NCI-H526 (cell line): ENCODE measurements around the gene MCHR1.
"Not testable (repeated sequence)": the region's sequence is repeated elsewhere in the genome, so short reads cannot be mapped to it uniquely, and the experiment has no call there.

Experiments used
- DNase-seq, 2 experiments: peaks; one replicate each; lab custom pipeline; 2025; lab: John Stamatoyannopoulos, UW

MCHR1 gene

DNA sequence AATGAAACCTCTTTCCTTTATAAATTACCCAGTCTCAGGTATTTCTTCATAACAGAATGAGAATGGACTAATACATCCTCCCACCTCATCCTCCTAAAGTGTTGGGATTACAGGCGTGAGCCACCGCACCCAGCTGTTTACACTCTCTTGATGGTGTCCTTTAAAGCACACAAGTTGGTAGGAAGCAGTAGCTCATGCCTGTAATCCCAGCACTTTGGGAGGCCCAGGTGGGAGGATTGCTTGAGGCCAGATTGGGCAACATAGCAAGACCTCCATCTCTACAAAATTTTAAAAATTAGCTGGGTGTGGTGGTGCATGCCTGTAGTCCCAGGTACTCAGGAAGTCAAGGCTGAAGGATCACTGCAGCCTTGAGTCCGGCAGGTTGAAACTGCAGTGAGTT, 23.3 kb upstream of the MCHR1 start:
- DNase-seq = not testable (repeated sequence)

DNA sequence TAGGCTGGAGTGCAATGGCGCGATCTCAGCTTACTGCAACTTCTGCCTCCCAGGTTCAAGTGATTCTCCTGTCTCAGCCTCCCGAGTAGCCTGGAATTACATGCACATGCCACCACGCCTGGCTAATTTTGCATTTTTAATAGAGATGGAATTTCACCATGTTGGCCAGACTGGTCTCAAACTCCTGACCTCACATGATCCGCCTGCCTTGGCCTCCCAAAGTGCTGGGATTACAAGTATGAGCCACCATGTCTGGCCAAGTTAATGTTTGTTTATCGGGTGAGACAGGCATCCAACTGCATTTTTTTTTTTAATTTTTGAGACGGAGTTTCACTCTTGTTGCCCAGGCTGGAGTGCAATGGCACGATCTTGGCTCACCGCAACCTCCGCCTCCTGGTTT, 22.6 kb upstream of the MCHR1 start:
- DNase-seq = not testable (repeated sequence)

DNA sequence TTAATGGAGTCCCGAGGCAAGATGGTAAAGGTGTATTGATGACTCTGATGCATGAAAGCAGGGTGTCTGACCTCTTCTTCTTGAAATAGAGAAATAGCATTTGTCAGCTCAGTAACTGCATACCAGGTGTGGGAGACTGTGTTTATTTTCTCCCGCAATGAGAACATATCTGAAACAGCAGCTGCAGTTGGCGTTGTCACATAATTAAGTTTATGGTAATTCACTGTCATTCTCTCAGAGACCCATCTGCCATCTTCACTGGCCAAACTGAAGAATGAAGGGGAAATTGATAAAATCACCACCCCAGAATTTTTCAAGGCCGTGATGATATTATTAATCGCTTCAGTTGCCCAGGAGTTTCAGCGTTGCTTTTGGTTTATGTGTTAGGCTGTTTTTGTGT, 20.1 kb upstream of the MCHR1 start:
- no peak for DNase-seq

DNA sequence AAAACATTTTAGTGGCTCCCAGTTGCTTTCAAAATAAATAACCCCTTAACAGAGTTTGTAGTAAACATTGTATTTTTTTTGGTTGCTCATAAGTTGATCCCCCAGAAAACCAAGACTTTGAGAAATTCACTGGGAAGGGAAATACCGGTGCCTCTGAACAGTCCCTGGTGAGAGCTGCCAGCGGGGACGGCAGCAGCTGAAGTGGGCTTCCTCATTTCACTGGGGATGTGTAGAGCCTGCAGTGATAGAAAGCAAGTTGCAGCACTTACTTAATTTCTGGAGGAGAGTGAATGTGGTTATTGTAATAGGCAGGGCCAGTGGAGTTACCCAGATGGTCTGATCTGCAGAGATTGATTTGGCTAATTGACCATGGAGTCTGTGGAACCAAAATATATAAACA, 18.6 kb upstream of the MCHR1 start:
- no peak for DNase-seq

DNA sequence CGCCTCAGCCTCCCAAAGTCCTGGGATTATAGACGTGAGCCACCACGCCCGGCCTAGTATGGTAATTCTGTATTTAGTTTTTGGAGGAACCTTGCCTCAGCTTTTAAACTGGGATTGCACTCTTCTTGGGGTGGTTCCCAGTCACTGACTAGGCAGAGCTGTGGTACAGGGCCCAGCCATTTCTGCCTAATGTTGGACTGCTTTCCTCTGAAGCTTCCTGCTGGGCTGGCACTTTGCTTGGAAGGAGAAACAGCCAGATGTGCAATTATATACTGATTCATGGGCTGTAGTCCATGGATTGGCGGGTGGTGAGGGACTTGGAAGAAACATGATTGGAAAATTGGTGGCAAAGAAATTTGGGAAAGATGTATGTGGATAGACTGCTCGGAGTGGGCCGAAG, 17.6 kb upstream of the MCHR1 start:
- DNase-seq = no peak

DNA sequence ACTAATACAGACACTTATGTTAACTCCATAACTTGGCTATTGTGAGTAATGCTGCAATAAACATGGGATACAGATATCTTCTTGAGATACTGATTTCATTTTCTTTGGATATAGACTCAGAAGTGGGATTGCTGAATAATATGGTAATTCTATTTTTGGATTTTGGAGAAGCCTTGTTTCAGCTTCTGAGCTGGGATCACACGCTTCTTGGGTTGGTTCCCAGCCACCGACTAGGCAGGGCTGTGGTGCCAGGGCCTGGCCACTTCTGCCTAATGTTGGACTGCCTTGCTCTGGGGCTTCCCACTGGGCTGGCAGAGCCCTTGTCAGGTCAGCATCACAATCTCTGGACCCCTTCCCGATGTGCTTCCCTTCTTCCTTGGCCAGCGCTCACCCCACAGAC, 14.0 kb upstream of the MCHR1 start:
- no peak for DNase-seq

DNA sequence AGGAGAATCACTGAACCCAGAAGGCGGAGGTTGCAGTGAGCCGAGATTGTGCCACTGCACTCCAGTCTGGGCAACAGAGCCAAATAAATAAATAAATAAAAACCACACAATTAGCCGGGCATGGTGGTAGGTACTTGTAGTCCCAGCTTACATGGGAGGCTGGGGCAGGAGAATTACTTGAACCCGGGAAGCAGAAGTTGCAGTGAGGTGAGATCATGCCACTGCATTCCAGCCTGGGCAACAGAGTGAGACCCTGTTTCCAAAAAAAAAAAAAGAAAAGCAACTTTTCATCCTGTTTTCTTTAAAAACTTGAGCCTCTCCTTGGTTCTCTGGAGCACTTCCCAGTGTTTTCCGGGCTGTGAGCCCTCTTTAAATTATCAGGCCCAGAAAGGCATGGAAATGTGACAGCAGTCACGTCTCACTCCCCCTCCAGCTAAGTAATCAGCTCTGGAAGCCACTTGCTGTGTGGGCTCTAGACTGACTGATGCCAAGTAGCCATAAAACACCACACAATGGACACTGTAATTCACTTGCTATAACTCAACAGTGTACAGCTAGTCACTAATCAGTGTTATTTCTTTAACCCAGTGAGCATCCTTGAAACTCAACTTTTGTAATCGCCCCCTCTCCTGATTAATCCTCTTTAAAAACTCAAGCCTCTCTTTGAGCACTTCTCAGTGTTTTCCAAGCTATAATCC, 13.0 kb upstream of the MCHR1 start:
- no peak for DNase-seq

DNA sequence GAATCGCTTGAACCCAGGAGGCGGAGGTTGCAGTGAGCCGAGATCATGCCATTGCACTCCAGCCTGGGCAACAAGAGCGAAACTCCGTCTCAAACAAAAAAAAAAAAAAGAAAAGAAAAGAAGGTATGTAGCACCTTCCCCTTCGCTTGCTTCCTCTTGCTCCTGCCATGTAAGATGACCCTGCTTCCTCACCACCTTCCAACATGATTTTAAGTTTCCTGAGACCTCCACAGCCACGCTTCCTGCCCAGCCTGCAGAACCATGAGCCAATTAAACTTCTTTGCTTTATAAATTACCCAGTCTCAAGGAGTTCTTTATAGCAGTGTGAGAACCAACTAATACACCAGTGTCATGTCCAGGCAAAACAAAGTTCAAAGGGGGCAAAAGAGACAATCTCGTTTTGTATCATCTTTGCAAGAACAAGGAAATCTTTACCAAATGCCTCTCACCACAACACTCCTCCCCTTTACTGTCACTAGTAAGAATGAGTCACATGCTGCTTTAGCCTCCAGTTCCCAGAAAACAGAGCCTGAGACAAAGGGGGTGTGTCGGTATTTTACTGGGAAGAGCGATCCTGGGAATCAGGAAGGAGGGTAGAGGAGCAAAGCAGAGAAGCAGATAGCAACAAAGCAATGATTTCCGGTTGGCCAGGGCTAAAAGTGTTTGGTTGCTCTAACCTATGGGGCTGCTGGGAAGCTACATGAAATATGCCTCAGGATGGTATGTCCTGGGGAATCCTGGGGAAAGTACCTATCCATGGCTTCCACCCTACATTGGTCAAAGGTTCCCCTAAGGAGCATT, 10.5 kb upstream of the MCHR1 start:
- no peak for DNase-seq

DNA sequence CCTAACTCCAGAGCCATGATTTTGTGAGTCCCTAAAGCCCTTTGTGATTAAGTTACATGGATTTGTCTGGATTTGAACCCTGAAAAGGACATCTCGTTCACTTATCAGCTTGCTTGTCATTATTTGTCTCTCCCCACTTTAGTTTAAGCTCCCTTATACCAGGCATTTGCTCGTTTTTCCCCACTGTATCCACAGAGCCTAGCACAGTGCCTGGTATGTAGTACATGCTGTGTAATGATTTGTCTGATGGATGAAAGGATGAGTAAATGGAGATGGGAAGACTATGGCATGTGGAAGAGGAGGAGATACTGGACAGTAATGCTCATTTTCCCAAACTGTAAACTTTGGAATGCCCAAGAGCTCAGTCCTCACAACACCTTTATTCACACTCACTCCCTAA, 9.2 kb upstream of the MCHR1 start:
- DNase-seq = no peak

DNA sequence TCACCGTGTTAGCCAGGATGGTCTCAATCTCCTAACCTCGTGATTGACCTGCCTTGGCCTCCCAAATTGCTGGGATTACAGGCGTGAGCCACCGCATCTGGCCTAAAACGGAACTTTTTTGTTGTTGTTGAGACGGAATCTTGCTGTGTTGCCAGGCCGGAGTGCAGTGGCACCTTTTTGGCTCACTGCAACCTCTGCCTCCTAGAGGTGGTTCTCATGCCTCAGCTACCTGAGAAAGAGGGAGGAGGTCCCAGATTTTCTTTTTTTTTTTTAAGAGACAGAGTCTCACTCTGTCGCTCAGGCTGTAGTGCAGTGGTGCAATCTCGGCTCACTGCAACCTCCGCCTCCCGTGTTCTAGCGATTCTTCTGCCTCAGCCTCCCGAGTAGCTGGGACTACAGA, 7.9 kb upstream of the MCHR1 start:
- no peak for DNase-seq

DNA sequence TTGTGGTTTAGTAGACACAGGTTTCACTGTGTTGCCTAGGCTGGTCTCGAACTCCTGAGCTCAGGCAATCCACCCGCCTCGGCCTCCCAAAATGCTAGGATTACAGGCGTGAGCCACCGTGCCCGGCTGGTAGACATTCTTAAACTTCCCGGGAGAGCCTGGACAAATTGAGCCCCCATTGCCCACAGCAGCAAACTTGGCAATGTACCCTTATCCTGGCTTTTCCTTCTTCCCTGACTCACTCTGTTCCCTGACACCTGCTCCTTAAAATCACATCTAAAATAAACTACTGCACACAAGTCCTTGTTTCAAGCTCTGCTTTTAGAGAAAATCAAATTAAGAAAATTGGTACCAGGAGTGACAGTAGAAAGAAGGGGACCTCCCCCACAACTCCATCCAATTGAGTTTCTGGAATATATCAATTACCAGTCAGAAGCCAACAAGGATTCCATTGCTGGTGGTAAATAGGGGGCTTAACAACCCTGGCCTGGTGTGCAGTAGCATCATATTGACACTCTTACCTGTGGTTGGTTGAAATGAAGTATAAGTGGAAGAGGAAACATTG, 7.4 kb upstream of the MCHR1 start:
- no peak for DNase-seq

DNA sequence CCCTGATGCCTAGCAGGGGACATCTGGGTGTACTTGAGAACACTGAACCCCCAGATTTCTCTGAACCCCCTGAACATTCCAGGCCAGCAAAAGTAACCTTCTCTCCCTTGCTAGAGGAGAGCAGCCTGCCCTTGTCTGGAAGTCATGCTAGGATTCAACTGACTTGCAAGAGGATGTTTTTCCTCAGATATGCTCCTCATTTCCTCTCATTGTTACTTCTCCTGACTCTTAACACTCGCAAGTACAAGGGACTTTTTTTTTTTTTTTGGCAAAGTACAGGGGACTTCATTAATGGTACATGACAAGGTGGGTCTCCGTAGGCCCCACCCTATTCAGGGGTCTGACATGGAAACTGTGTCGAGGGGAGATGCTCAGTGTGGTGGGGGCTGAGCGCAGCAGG, 6.3 kb upstream of the MCHR1 start:
- no peak for DNase-seq

DNA sequence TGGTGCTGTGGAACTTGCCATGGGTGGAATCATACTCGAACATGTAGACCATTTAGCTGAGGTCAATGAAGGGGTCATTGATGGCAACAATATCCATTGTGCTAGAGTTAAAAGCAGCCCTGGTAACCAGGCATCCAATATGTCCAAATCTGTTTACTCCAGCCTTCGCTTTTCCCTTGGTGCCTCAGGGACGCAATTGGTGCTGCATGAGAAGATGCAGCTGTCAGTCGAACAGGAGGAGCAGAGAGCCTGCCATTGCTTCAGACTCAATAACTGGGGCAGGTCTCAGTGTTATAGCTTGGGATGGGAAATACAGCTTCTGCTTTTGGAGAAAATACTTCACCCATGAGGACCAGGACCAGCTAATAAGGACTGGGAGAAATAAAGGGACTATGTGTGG, 5.0 kb upstream of the MCHR1 start:
- no peak for DNase-seq

DNA sequence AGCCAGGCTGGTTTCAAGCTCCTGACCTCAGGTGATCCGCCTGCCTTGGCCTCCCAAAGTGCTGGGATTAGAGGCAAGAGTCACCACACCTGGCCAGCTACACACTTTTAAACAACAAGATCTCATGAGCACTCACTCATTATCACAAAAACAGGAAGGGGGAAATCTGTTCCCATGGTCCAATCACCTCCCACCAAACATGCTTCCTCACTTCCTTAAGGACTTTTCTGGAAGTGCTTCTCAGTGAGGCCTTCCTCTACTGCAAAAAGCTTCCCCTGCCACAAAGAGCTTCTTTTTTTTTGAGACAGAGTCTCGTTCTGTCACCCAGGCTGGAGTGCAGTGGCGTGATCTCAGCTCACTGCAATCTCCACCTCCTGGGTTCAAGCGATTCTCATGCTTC, 3.1 kb upstream of the MCHR1 start:
- DNase-seq = not testable (repeated sequence)

DNA sequence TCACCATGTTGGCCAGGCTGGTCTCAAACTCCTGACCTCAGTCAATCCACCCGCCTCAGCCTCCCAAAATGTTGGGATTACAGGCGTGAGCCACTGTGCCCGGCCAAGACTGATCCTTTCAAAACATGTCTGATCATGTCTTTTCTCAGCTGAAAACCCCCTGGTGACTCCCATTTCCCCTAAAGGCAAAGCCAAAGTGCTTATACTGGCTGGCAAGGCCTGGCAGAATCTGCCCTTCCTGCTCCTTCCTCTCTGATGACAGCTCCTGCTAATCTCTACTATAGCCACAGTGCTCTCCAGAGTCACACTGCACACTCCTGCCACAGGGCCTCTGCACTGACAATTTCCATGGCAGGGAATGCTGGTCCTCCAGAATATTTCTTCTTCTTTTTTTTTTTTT, 2.6 kb upstream of the MCHR1 start:
- no peak for DNase-seq

DNA sequence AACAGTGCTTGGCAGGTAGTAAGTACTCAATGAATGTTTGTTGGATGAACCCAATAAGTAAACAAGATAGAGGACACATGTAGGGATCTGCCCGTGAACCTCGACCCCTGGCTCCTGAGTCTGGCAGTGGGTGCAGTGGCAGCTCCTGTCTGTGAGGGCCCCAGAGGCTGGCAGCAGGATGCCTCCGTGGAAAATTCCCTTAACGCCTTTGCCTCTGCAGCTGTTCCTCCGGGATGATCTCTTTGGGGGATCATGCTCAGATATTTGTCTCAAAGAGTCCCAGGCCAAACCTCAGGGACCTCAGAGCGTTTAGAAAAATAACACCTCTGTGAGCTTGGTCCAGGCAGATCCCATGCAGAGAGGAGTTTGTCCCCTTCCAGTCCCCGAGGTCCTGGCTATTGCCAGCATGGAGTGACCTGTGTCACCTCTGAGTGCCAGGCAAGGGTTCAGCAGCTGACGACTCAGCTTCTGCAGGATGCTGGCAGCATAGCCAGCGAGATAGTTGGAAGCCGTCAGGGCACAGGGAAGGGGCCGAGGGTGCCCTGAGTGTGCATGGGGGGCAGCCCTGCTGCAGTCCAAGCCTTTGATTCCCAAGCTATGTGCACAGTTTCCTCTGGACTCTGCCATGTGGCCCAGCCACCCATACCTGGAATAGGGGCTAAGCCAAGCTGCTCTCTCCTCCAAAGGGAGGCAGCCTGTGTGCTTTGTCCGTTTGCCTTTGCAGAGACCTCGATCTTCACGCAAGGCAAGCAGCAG, 613 bp upstream of the MCHR1 start:
- DNase-seq = no peak

DNA sequence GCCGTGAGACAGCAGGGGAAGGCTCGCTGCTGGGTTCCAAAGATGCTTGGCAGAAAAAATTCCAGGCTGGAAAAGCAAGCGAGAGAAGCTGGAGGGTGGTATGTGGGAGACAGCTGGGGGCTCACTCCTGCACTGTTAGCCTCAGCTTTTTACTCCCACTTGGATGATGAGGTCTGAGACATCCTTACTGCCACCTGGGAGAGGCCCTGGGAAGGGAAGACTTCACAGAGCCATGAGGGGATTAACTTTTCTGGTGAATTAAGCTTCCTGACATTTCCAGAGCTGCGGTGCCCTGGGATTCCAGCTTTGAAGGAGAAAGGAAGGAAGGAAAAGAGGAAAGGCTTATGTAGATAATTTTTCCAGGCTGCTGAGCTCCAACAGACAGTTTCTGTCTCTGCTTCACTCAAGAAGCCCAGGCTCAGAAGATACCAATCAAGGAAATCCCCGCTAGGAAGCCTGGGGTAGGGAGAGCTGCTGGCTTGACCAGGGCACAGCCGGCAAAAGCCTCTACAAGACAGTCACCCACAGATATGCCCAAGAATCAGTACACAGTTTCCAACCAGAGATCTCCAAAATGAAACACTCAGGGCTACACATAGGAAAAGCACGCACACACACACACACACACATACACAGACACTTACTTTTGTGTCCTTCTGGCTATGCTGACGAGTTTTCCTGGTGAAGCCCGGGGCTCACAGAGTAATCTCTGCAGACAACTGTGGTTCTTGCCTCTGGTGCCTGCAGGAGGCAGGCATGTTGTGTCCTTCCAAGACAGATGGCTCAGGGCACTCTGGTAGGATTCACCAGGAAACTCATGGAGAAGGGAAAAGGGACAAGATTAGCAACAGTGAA, 907 bp downstream of the MCHR1 start:
- no peak for DNase-seq

DNA sequence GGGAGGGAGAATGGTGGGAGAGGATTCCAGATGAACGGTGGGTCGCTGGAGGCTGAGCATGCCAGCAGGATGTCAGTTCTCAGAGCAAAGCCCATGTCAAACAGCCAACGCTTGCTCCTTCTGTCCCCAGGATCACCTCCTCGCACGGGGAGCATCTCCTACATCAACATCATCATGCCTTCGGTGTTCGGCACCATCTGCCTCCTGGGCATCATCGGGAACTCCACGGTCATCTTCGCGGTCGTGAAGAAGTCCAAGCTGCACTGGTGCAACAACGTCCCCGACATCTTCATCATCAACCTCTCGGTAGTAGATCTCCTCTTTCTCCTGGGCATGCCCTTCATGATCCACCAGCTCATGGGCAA, 1.5 kb downstream of the MCHR1 start:
- DNase-seq = no peak

DNA sequence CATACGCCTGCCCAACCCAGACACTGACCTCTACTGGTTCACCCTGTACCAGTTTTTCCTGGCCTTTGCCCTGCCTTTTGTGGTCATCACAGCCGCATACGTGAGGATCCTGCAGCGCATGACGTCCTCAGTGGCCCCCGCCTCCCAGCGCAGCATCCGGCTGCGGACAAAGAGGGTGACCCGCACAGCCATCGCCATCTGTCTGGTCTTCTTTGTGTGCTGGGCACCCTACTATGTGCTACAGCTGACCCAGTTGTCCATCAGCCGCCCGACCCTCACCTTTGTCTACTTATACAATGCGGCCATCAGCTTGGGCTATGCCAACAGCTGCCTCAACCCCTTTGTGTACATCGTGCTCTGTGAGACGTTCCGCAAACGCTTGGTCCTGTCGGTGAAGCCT, 2.2 kb downstream of the MCHR1 start:
- DNase-seq = no peak

DNA sequence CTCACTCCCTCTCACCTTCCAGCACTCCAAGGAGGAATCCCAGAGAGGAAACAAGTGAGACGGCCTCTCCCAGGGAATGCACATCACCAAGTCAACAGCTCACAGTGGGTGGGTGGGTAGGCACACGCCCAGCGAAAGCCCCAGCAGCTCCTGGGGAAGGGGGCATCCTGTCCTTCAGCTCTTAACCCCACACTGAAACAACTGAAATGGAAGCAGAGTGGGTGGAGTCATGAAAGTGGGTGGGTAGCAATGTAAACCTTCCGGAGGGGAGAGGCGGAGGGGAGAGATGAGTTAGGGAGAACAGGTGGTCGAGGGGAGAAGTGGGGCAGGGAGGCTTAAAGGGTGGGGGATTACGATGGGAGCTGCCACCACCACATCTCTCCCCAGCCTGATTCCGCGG, 5.4 kb downstream of the MCHR1 start:
- DNase-seq = no peak

DNA sequence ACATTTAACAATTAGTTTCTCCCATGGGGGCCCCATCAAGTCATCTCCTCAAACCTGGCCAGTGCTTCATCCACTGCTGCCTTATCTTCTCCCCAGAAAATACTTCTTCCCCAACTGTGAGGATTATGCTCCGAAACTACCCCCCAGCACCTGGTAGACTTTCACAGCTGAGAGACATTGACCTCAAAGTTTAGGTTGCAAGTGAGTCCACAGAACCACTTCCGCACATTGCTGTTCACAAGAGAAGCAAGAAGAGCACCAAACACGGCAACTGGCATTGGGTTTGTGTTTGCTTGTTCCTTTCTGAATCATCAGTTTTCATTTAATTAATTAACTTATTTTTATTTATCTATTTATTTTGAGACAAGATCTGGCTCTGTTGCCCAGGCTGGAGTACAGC, 6.1 kb downstream of the MCHR1 start:
- DNase-seq = no peak

DNA sequence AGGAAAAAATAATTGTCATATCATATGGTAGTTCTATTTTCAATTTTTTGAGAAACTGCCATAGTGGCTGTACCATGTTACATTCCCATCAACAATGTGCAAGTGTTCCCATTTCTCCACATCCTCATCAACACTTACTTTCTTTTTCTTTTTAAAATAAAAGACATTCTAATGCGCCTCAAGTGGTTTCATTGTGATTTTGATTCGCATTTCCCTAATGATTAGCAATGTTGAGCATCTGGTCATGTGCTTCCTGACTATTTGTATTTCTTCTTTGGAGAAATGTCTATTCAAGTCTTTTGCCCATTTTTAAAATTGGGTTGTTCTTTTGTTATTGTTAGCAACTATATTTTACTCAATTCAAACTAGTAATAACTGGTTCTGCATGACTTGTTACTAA, 8.4 kb downstream of the MCHR1 start:
- DNase-seq = no peak
